Measurements from ENCODE around the gene SPEN. TPM values are rescaled to one million over a fixed set of nuclear protein-coding genes. Genes with fewer than 3 reads are reported as not detected.

SPEN gene
- total RNA-seq, 2 experiments from 2014 or later: 73.5 to 76.7 TPM

DNA sequence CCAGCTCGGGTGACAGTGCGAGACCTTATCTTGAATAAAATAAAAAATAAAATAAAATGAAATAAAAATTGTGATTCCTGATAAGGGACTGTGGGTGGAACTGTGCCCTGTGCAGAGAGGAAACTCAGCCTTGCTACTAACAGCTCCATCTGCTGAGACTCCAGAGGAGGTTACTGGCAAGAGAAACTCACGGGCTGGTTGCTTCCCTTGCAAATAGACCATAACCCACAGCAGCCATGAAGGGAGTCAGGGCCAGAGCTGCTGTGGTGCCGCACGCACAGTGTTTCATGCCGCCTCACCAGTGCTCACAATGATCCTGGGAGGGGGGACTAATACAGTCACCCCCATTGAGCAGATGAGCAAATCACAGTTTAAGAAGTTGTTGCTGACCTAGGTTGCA, 114.7 kb downstream of the SPEN start:
- ChIA-PET CTCF (interaction anchor here (0.6 kb wide), 1 partner anchor 280 kb away, joined by 3 read pairs; no protein-coding TSS in a partner anchor), POLR2A (no interaction called here)
- peaks cover 88% of the 10 kb centered on the region for H3K4me1 Mint-ChIP-seq (ENCODE audit: low read depth)
- no peak overlapping the region for H3K4me3 Mint-ChIP-seq
- Histone ChIP-seq H3K4me3 (ENCODE audit: low read length) (no peak overlapping the region), H3K27me3 (ENCODE audit: control insufficient read depth in 1 of 2, insufficient read depth in 2 of 2, low read length in 2 of 2) (no peaks in the 10 kb centered on the region), H3K4me1 (ENCODE audit: insufficient read depth, low read length) (peaks cover 44% of the 10 kb centered on the region), H3K36me3 (ENCODE audit: insufficient read depth, low read length) (peaks cover 20% of the 10 kb centered on the region), H3K9me3 (ENCODE audit: control insufficient read depth in 1 of 2, insufficient read depth in 1 of 2, low read length in 2 of 2) (no peaks in the 10 kb centered on the region), H3K27ac (ENCODE audit: low read depth in 1 of 2, low read length in 2 of 2) (no peak overlapping the region)
- no peaks in the 10 kb centered on the region for H3K27me3 Mint-ChIP-seq
- H3K36me3 Mint-ChIP-seq (ENCODE audit: low read depth): peaks cover 25% of the 10 kb centered on the region
- no peak overlapping the region for H3K27ac Mint-ChIP-seq
- no peaks in the 10 kb centered on the region for H3K9me3 Mint-ChIP-seq
- DNase-seq (no peak), ATAC-seq (ENCODE audit: poor library complexity) (no peak)
- TF ChIP-seq, protein P1, sequence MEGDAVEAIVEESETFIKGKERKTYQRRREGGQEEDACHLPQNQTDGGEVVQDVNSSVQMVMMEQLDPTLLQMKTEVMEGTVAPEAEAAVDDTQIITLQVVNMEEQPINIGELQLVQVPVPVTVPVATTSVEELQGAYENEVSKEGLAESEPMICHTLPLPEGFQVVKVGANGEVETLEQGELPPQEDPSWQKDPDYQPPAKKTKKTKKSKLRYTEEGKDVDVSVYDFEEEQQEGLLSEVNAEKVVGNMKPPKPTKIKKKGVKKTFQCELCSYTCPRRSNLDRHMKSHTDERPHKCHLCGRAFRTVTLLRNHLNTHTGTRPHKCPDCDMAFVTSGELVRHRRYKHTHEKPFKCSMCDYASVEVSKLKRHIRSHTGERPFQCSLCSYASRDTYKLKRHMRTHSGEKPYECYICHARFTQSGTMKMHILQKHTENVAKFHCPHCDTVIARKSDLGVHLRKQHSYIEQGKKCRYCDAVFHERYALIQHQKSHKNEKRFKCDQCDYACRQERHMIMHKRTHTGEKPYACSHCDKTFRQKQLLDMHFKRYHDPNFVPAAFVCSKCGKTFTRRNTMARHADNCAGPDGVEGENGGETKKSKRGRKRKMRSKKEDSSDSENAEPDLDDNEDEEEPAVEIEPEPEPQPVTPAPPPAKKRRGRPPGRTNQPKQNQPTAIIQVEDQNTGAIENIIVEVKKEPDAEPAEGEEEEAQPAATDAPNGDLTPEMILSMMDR (IDR thresholded peaks at IDR 0.05): no peak
- intact Hi-C loops (cut with DNase I, micrococcal nuclease): no loop called here

DNA sequence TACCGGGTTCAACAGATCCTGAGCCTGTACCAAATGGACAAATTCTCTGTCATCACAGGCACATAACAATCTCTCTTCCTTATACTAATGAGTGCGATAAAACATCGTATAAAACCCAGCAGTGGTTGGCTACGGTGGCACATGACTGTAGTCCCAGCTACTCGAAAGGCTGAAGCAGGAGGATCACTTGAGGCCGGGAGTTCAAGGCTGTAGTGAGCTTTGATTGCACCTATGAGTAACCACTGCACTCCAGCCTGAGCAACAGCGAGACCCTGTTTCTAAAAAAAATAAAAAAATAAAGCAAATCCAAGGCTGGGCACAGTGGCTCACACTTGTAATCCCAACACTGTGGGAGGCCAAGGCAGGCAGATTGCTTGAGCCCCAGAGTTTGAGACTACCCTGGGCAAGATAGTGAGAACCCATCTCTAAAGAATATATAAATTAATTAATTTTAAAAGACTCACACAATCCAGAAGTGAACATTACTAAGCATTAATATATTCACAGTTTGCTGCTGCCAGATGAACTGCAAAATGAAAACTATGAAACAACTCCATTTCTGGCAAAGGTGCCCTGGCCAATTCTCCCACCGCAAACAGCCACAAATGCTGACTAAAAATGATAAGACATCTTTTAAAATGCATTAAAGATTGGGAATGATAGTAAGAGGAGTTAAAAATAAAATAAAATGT, 115.3 kb downstream of the SPEN start:
- no peak overlapping the region for H3K4me3 ChIP-seq (ENCODE audit: low read length)
- H3K9me3 ChIP-seq (ENCODE audit: control insufficient read depth in 1 of 2, insufficient read depth in 1 of 2, low read length in 2 of 2): no peaks in the 10 kb centered on the region
- DNase-seq (no peak), ATAC-seq (ENCODE audit: poor library complexity) (no peak)
- peaks cover 25% of the 10 kb centered on the region for H3K36me3 Mint-ChIP-seq (ENCODE audit: low read depth)
- H3K27ac ChIP-seq (ENCODE audit: low read depth in 1 of 2, low read length in 2 of 2): no peak overlapping the region
- no peaks in the 10 kb centered on the region for H3K9me3 Mint-ChIP-seq
- CTCF ChIA-PET: no interaction called here
- no peaks in the 10 kb centered on the region for H3K27me3 ChIP-seq (ENCODE audit: control insufficient read depth in 1 of 2, insufficient read depth in 2 of 2, low read length in 2 of 2)
- H3K4me3 Mint-ChIP-seq: no peak overlapping the region
- H3K4me1 Mint-ChIP-seq (ENCODE audit: low read depth): peaks cover 88% of the 10 kb centered on the region
- TF ChIP-seq, protein P1 (IDR thresholded peaks at IDR 0.05): no peak
- peak overlapping the region; percentile 76 for H3K27ac Mint-ChIP-seq
- intact Hi-C loops (cut with DNase I, micrococcal nuclease): no loop called here
- H3K36me3 ChIP-seq (ENCODE audit: insufficient read depth, low read length): peaks cover 14% of the 10 kb centered on the region
- H3K27me3 Mint-ChIP-seq: no peaks in the 10 kb centered on the region
- H3K4me1 ChIP-seq (ENCODE audit: insufficient read depth, low read length): peaks cover 42% of the 10 kb centered on the region
- POLR2A ChIA-PET: no interaction called here

DNA sequence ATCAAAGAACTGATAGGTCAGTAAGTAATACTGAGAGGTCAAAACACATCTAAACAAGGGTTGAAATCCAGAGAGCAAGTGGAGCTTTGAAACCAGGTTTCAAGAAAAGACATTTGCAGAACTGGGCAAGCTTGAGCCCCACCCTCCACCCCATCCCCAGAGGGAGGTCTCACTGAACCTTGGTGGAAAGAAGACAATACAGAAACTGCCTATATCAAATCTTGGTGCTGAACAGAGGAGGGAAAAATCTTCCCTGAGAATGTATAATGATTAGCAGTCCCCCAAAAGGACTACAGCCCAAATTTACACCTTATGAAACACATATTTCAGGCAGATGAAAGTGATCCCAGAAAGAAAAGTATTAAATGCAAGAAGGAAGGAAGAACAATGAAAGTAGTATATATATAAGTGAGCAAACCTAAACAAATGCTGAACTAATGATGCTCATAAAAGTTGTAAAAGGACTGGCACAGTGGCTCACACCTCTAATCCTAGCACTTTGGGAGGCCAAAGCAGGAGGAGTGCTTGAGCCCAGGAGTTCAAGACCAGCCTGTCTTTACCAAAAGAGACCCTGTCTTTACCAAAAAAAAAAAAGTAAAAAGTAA, 116.0 kb downstream of the SPEN start:
- H3K4me1 Mint-ChIP-seq (ENCODE audit: low read depth): peaks cover 88% of the 10 kb centered on the region
- no peak overlapping the region for H3K4me3 Mint-ChIP-seq
- ATAC-seq (ENCODE audit: poor library complexity) (no peak), DNase-seq (no peak)
- no peaks in the 10 kb centered on the region for H3K27me3 ChIP-seq (ENCODE audit: control insufficient read depth in 1 of 2, insufficient read depth in 2 of 2, low read length in 2 of 2)
- intact Hi-C loops (cut with DNase I, micrococcal nuclease): no loop called here
- H3K4me3 ChIP-seq (ENCODE audit: low read length): no peak overlapping the region
- ChIA-PET CTCF (interaction anchor here (1.3 kb wide), 1 partner anchor 14 kb away, joined by 4 read pairs; no protein-coding TSS in a partner anchor), POLR2A (interaction anchor here (0.6 kb wide), 1 partner anchor 387 kb away, joined by 4 read pairs; no protein-coding TSS in a partner anchor)
- H3K4me1 ChIP-seq (ENCODE audit: insufficient read depth, low read length): peaks cover 40% of the 10 kb centered on the region
- peaks cover 26% of the 10 kb centered on the region for H3K36me3 Mint-ChIP-seq (ENCODE audit: low read depth)
- TF ChIP-seq, protein P1 (IDR thresholded peaks at IDR 0.05): no peak
- peaks cover 13% of the 10 kb centered on the region for H3K36me3 ChIP-seq (ENCODE audit: insufficient read depth, low read length)
- no peaks in the 10 kb centered on the region for H3K27me3 Mint-ChIP-seq
- peak overlapping the region; percentile 76 for H3K27ac Mint-ChIP-seq
- H3K27ac ChIP-seq (ENCODE audit: low read depth in 1 of 2, low read length in 2 of 2): no peak overlapping the region
- no peaks in the 10 kb centered on the region for H3K9me3 Mint-ChIP-seq
- H3K9me3 ChIP-seq (ENCODE audit: control insufficient read depth in 1 of 2, insufficient read depth in 1 of 2, low read length in 2 of 2): no peaks in the 10 kb centered on the region
